CD4-positive, alpha-beta T cell (primary cell): ENCODE measurements around the gene POLR3G. TPM values are rescaled to one million over a fixed set of nuclear protein-coding genes. Genes with fewer than 3 reads are reported as not detected.

Experiments used
- ATAC-seq: fragments of 200-7000 bp; cut with Tn5 transposase; one replicate; pipeline ENCODE4 v1.10.0; 2022; ENCODE audit warnings: mild to moderate bottlenecking; ENCODE audit not compliant: poor library complexity
- CTCF ChIA-PET: fragments of 350-600 bp; sonication (Branson Sonifier 250); formaldehyde crosslinking; loops from one replicate; lab custom pipeline; 2021; ENCODE audit warnings: antibody characterized with exemption, inconsistent platforms; lab: Charles Lee
- POLR2A ChIA-PET: fragments of 350-600 bp; sonication (Branson Sonifier 250); formaldehyde crosslinking; loops from one replicate; lab custom pipeline; 2021; ENCODE audit warnings: antibody characterized with exemption, inconsistent platforms; lab: Charles Lee
- DNase-seq, 14 experiments: peaks; one replicate each; pipeline ENCODE4 v3.0.0-alpha.2; 2013 to 2020; ENCODE audit warnings: mixed read lengths in 2 of 14
- H3K27ac ChIP-seq, 2 donors: one replicate each; pipeline versions ENCODE4 v1.5.1 to v1.7.0; 2013; ENCODE audit warnings: low read length in 2 of 2, low read depth in 1 of 2, mild to moderate bottlenecking in 1 of 2
- H3K27me3 ChIP-seq, 2 experiments: 1 replicate in 1 of 2; 2 replicates in 1 of 2; pipeline versions ENCODE4 v1.6.1 to v1.7.0; 2013; ENCODE audit warnings: low read length in 2 of 2, control low read depth in 1 of 2, mild to moderate bottlenecking in 1 of 2, moderate library complexity in 1 of 2; ENCODE audit not compliant: insufficient read depth in 2 of 2, control insufficient read depth in 1 of 2
- H3K36me3 ChIP-seq: one replicate; pipeline ENCODE4 v1.6.1; 2013; ENCODE audit warnings: low read length, control low read depth; ENCODE audit not compliant: insufficient read depth
- H3K4me1 ChIP-seq: one replicate; pipeline ENCODE4 v1.6.1; 2013; ENCODE audit warnings: low read length, control low read depth; ENCODE audit not compliant: insufficient read depth
- H3K4me3 ChIP-seq: one replicate; pipeline ENCODE4 v1.5.1; 2013; ENCODE audit warnings: mild to moderate bottlenecking, low read length, moderate library complexity
- H3K9me3 ChIP-seq, 2 experiments: 1 replicate in 1 of 2; 2 replicates in 1 of 2; pipeline versions ENCODE4 v1.6.1 to v1.7.0; 2013; ENCODE audit warnings: low read length in 2 of 2, mild to moderate bottlenecking in 2 of 2, control low read depth in 1 of 2, moderate library complexity in 1 of 2; ENCODE audit not compliant: control insufficient read depth in 1 of 2, insufficient read depth in 1 of 2
- H3K27ac Mint-ChIP-seq: one replicate; pipeline ENCODE4 v1.8.0; 2020; ENCODE audit warnings: mixed read lengths
- H3K27me3 Mint-ChIP-seq: one replicate; pipeline ENCODE4 v1.8.0; 2021; ENCODE audit warnings: mixed read lengths
- H3K36me3 Mint-ChIP-seq: one replicate; pipeline ENCODE4 v1.8.0; 2021; ENCODE audit warnings: low read depth, mixed read lengths
- H3K4me1 Mint-ChIP-seq: one replicate; pipeline ENCODE4 v1.8.0; 2021; ENCODE audit warnings: low read depth, mixed read lengths
- H3K4me3 Mint-ChIP-seq: one replicate; pipeline ENCODE4 v1.8.0; 2020; ENCODE audit warnings: mild to moderate bottlenecking, mixed read lengths
- H3K9me3 Mint-ChIP-seq: one replicate; pipeline ENCODE4 v1.8.0; 2020; ENCODE audit warnings: mixed read lengths
- intact Hi-C, 2 experiments: fragments of 100-400 bp; cut with DNase I in 1 of 2; cut with micrococcal nuclease in 1 of 2; formaldehyde crosslinking; loops; one replicate each; pipeline versions ENCODE4 v1.15.1 to v1.9.0; 2023 to 2025; cut with DNase I, micrococcal nuclease
- polyA plus RNA-seq, 2 donors: library from polyadenylated mRNA; unstranded; fragments of 120-200 nt; gene quantifications; one replicate each; pipeline ENCODE4 v1.2.1, GENCODE V29; 2013
- total RNA-seq, 174 experiments: library from RNA in 2 of 174; stranded (reverse) in 2 of 174; gene quantifications; one replicate each; pipeline ENCODE4 v1.2.3 and lab custom pipeline; 2021 to 2026
- TF ChIP-seq, protein P1 (sequence below): fragments of 200-600 bp; IDR thresholded peaks from one replicate; pipeline ENCODE4 v1.8.0; 2022; ENCODE audit warnings: antibody characterized with exemption, mild to moderate bottlenecking

POLR3G gene
- total RNA-seq = 1 to 10 TPM in 1 of 2 experiments, under 1 TPM in 1; 0.80 to 2.3 TPM
- 2.3 TPM for polyA plus RNA-seq (2013, experiment 1 of 2)
- 1.5 TPM for polyA plus RNA-seq (2013, experiment 2 of 2)
- total RNA-seq (lab: John Stamatoyannopoulos, UW) = 0.49 to 40.7 (median 2.1) reads per million in 172 experiments

DNA sequence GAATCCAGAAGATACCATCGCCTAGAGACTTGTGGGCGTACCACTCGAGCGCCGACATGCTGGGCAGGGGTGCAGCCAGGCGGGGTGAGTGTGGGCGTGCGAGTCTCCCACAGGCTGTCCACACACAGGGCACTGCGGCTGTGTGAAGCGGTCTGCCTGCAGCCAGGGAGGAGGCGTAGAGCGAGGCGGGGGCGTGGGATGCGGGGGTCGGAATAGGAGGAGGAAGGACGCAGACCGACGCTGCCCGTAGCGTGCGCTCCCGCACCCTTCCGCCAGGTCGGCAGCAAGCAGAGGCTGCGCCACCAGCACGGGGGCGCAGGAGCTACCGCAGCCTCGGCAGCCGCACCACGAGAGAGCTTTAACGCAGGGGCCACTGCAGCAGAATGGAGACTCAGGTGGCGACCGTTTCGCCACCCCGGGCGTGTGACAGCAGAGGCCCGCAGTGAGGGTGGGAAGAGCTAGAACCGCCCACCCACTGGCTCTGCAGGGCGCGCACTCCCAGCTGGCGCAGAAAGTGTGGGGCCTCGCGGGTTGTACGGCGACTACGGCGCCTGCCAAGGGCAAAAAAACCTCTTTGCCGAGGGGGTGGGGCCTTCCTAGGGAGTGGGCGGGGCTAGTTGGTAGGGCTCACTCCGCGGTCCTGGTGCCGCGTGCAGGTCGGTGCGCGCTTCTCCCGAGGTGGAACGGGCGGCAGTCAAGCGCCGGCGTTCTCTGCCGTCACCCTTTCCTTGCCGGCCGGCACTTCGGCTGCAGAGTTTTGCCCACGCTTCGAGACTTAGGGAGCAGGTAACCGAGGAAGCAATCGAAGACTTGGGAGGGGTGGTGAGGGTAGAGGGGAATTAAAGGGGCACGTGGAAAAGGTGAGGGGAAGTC lies at the start of gene POLR3G, which contains the start of gene MBLAC2:
POLR3G (plus strand) TSS at position 630 of the 873 bp plus-strand sequence. CDS start 10,704 bp downstream, outside the sequence.
MBLAC2 (minus strand) TSS at position 537 of the 873 bp plus-strand sequence; CDS start at position 58, 479 bp downstream.
- POLR2A ChIA-PET = interaction anchor here (0.6 to 3.5 kb wide), 11 partner anchors 8 to 908 kb away, joined by 3 to 90 read pairs (median 5); partner anchors contain the start of genes ARRDC3, CETN3 and LYSMD3
- Mint-ChIP-seq H3K27me3 (no peaks in the 10 kb centered on the region), H3K36me3 (peaks cover 37% of the 10 kb centered on the region), H3K4me3 (peak within 1 kb of the TSS; percentile 100), H3K9me3 (no peaks in the 10 kb centered on the region), H3K4me1 (peaks cover 48% of the 10 kb centered on the region), H3K27ac (peak within 1 kb of the TSS; percentile 92)
- CTCF ChIA-PET = interaction anchor here (0.8 to 1.7 kb wide), 6 partner anchors 35 to 1745 kb away, joined by 3 to 9 read pairs (median 4); partner anchors contain the start of genes CETN3 and LYSMD3
- no peaks in the 10 kb centered on the region for H3K9me3 ChIP-seq
- TF ChIP-seq, protein P1, sequence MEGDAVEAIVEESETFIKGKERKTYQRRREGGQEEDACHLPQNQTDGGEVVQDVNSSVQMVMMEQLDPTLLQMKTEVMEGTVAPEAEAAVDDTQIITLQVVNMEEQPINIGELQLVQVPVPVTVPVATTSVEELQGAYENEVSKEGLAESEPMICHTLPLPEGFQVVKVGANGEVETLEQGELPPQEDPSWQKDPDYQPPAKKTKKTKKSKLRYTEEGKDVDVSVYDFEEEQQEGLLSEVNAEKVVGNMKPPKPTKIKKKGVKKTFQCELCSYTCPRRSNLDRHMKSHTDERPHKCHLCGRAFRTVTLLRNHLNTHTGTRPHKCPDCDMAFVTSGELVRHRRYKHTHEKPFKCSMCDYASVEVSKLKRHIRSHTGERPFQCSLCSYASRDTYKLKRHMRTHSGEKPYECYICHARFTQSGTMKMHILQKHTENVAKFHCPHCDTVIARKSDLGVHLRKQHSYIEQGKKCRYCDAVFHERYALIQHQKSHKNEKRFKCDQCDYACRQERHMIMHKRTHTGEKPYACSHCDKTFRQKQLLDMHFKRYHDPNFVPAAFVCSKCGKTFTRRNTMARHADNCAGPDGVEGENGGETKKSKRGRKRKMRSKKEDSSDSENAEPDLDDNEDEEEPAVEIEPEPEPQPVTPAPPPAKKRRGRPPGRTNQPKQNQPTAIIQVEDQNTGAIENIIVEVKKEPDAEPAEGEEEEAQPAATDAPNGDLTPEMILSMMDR = peak; percentile 49
- H3K4me1 ChIP-seq = peaks cover 19% of the 10 kb centered on the region
- ATAC-seq = peak; percentile 88
- intact Hi-C loops = loop anchor here (1.0 to 5.0 kb wide), 4 partner anchors 34 to 903 kb away; partner anchors contain the start of genes LYSMD3 (in 2 of the 2) and CETN3 (in 1 of the 2)
- H3K36me3 ChIP-seq = no peaks in the 10 kb centered on the region
- no peaks in the 10 kb centered on the region for H3K27me3 ChIP-seq
- peak within 1 kb of the TSS; percentile 70 to 74 for H3K27ac ChIP-seq
- DNase-seq = peak; percentile 89 to 97 (median 93)
- H3K4me3 ChIP-seq = peak within 1 kb of the TSS; percentile 98

- no peak overlapping the region for H3K27ac ChIP-seq
- Mint-ChIP-seq H3K27ac (no peak overlapping the region), H3K36me3 (no peaks in the 10 kb centered on the region), H3K4me3 (no peak overlapping the region), H3K27me3 (peaks cover 4% of the 10 kb centered on the region), H3K4me1 (no peaks in the 10 kb centered on the region), H3K9me3 (no peaks in the 10 kb centered on the region)
- H3K4me3 ChIP-seq = no peak overlapping the region
- no peaks in the 10 kb centered on the region for H3K4me1 ChIP-seq
- no peaks in the 10 kb centered on the region for H3K27me3 ChIP-seq
- ChIA-PET CTCF (interaction anchor here (0.7 kb wide), 1 partner anchor 19 kb away, joined by 3 read pairs; no protein-coding TSS in a partner anchor), POLR2A (no interaction called here)
- no peaks in the 10 kb centered on the region for H3K9me3 ChIP-seq
- DNase-seq = peak; percentile 17 to 61 (median 38)
- H3K36me3 ChIP-seq = no peaks in the 10 kb centered on the region
- ATAC-seq = peak; percentile 52
- intact Hi-C loops = loop anchor here (1.0 to 10.0 kb wide), 3 partner anchors 171 to 1705 kb away; no protein-coding TSS in a partner anchor
- TF ChIP-seq, protein P1 = peak; percentile 62
These were observed 40.4 kb upstream of the POLR3G start for GRCh38 chr5:90434116-90434714.

- Histone ChIP-seq H3K9me3 (no peaks in the 10 kb centered on the region), H3K27me3 (no peaks in the 10 kb centered on the region), H3K4me1 (peaks cover 3% of the 10 kb centered on the region), H3K36me3 (no peaks in the 10 kb centered on the region), H3K27ac (no peak overlapping the region), H3K4me3 (no peak overlapping the region)
- ChIA-PET POLR2A (interaction anchor here (1.1 kb wide), 1 partner anchor 28 kb away, joined by 3 read pairs; the partner anchor contains the start of gene CETN3), CTCF (interaction anchor here (1.1 to 3.6 kb wide), 3 partner anchors 11 to 346 kb away, joined by 3 to 17 read pairs (median 3); no protein-coding TSS in a partner anchor)
- DNase-seq (no peak), ATAC-seq (no peak)
- intact Hi-C loops = loop anchor here in 1 of 2 experiments (10.0 kb wide), 1 partner anchor 167 kb away; no protein-coding TSS in a partner anchor
- Mint-ChIP-seq H3K27me3 (peaks cover 4% of the 10 kb centered on the region), H3K9me3 (no peaks in the 10 kb centered on the region), H3K27ac (no peak overlapping the region), H3K4me3 (no peak overlapping the region), H3K4me1 (no peaks in the 10 kb centered on the region), H3K36me3 (no peaks in the 10 kb centered on the region)
- TF ChIP-seq, protein P1 = no peak
These were observed 37.0 kb upstream of the POLR3G start for GRCh38 chr5:90437663-90438062.
